Mesenteric fat pad (tissue), 1 donor: ENCODE data around the gene ATP5IF1. TPM values are rescaled to one million over a fixed set of nuclear protein-coding genes. Genes with fewer than 3 reads are reported as not detected.

Experiments used
- DNase-seq: peaks from one replicate; pipeline ENCODE4 v3.0.0-alpha.2; 2020; ENCODE audit warnings: low spot score
- long read RNA-seq: library from polyadenylated mRNA; unstranded; transcript quantifications from one replicate; pipeline ENCODE4 v2.0.0, GENCODE V29; 2020
- total RNA-seq: library from RNA; stranded (reverse); fragmentation: NEBNext Ultra II Directional; extraction: Animal tissue kit (Norgen Biotek cat#: 25700); gene quantifications from one replicate; pipeline ENCODE4 v1.2.1, GENCODE V29; 2021
- donor health status: DM: yes; HTN: yes; CAD: no.

The ATP5IF1 gene
- total RNA-seq: 50.7 TPM
- long read RNA-seq, partial matches to known transcripts: 0 of 4 reads
- long read RNA-seq, other reads (novel, unspliced or antisense): 0 of 4 reads

GRCh38 chr1:28235755-28236655, at the start of gene ATP5IF1:
ATP5IF1 (plus strand) TSS chr1:28236124; CDS start chr1:28236184, 60 bp downstream.
- DNase-seq: peak; percentile 96

GRCh38 chr1:28190337-28190979, 45.5 kb upstream of the ATP5IF1 start:
- peak; percentile 43 for DNase-seq

GRCh38 chr1:28190996-28191645, 44.8 kb upstream of the ATP5IF1 start:
- DNase-seq: peak; percentile 51

- DNase-seq: peak; percentile 89
Measured at GRCh38 chr1:28193701-28194161, 42.2 kb upstream of the ATP5IF1 start.

- peak; percentile 24 for DNase-seq
Measured at GRCh38 chr1:28194326-28195035, 41.4 kb upstream of the ATP5IF1 start.

GRCh38 chr1:28195780-28196179, 40.1 kb upstream of the ATP5IF1 start:
- peak; percentile 57 for DNase-seq

GRCh38 chr1:28196330-28196729, 39.6 kb upstream of the ATP5IF1 start:
- DNase-seq: no peak

- DNase-seq: peak; percentile 57
Measured at GRCh38 chr1:28197682-28198415, 38.1 kb upstream of the ATP5IF1 start.

GRCh38 chr1:28199328-28200233, 36.3 kb upstream of the ATP5IF1 start:
- peak; percentile 5 for DNase-seq

- DNase-seq: peak; percentile 68
Measured at GRCh38 chr1:28200234-28200873, 35.6 kb upstream of the ATP5IF1 start.

GRCh38 chr1:28205243-28205642, 30.7 kb upstream of the ATP5IF1 start:
- DNase-seq: no peak

- DNase-seq: peak; percentile 49
Measured at GRCh38 chr1:28208818-28209441, 27.0 kb upstream of the ATP5IF1 start.

- DNase-seq: no peak
Measured at GRCh38 chr1:28209700-28210099, 26.2 kb upstream of the ATP5IF1 start.

GRCh38 chr1:28213315-28213714, 22.6 kb upstream of the ATP5IF1 start:
- DNase-seq: no peak

GRCh38 chr1:28229089-28229488, 6.8 kb upstream of the ATP5IF1 start:
- DNase-seq: no peak

GRCh38 chr1:28229996-28230395, 5.9 kb upstream of the ATP5IF1 start:
- DNase-seq: no peak

- DNase-seq: peak; percentile 97
Measured at GRCh38 chr1:28232558-28233263, 3.2 kb upstream of the ATP5IF1 start, which contains the start of gene DNAJC8. DNAJC8 (minus strand) TSS chr1:28233029; CDS start chr1:28232998, 31 bp downstream.

- no peak for DNase-seq
Measured at GRCh38 chr1:28233264-28233606, 2.7 kb upstream of the ATP5IF1 start.
